ENCODE measurements around the gene TOP1. TPM values are rescaled to one million over a fixed set of nuclear protein-coding genes. Genes with fewer than 3 reads are reported as not detected.

The TOP1 gene
- total RNA-seq, 1 donor from 2014 or later, result 16.2 TPM

DNA sequence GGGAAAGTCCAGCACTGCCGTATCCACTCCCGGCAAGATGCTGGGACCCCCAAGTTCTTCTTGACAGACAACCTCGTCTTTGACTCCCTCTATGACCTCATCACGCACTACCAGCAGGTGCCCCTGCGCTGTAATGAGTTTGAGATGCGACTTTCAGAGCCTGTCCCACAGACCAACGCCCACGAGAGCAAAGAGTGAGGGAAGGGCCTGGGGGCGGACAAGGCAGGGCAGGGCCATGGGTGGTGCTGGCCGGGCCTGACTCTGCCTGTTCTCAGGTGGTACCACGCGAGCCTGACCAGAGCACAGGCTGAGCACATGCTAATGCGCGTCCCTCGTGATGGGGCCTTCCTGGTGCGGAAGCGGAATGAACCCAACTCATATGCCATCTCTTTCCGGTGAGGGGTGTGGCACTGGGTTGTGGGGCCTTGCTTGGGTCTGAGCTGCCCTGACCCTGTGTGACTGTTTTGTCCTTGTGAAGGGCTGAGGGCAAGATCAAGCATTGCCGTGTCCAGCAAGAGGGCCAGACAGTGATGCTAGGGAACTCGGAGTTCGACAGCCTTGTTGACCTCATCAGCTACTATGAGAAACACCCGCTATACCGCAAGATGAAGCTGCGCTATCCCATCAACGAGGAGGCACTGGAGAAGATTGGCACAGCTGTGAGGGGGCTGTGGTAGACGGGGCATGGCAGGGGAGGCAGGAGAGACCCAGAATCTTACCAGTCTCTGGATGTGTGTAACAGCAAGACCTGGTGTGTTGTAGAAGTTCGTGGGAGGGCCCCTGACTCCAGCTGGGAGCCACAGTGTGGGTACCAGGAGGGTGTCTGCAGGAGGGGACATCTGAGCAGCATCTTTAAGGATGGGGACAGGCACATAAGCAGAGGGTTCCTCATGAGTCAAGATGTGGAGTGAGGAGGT is 137.8 kb downstream of the TOP1 start:
- TF ChIP-seq, protein P1, sequence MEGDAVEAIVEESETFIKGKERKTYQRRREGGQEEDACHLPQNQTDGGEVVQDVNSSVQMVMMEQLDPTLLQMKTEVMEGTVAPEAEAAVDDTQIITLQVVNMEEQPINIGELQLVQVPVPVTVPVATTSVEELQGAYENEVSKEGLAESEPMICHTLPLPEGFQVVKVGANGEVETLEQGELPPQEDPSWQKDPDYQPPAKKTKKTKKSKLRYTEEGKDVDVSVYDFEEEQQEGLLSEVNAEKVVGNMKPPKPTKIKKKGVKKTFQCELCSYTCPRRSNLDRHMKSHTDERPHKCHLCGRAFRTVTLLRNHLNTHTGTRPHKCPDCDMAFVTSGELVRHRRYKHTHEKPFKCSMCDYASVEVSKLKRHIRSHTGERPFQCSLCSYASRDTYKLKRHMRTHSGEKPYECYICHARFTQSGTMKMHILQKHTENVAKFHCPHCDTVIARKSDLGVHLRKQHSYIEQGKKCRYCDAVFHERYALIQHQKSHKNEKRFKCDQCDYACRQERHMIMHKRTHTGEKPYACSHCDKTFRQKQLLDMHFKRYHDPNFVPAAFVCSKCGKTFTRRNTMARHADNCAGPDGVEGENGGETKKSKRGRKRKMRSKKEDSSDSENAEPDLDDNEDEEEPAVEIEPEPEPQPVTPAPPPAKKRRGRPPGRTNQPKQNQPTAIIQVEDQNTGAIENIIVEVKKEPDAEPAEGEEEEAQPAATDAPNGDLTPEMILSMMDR (conservative IDR thresholded peaks at IDR 0.05; ENCODE audit: low read depth, low read length), result no peak
- no peak overlapping the region for H3K4me3 ChIP-seq (ENCODE audit: low read depth, low read length)
- DNase-seq (ENCODE audit: low read depth), result no peak

GRCh38 chr20:41167118-41167470 is 138.5 kb downstream of the TOP1 start:
- TF ChIP-seq, protein P1 (conservative IDR thresholded peaks at IDR 0.05; ENCODE audit: low read depth, low read length), result no peak
- DNase-seq (ENCODE audit: low read depth), result no peak
- no peak overlapping the region for H3K4me3 ChIP-seq (ENCODE audit: low read depth, low read length)

- TF ChIP-seq, protein P1 (conservative IDR thresholded peaks at IDR 0.05; ENCODE audit: low read depth, low read length), result no peak
- H3K4me3 ChIP-seq (ENCODE audit: low read depth, low read length), result no peak overlapping the region
- no peak for DNase-seq (ENCODE audit: low read depth)
These were observed 139.0 kb downstream of the TOP1 start for GRCh38 chr20:41167481-41168253.

GRCh38 chr20:41168281-41169161 is 139.9 kb downstream of the TOP1 start:
- H3K4me3 ChIP-seq (ENCODE audit: low read depth, low read length), result no peak overlapping the region
- TF ChIP-seq, protein P1 (conservative IDR thresholded peaks at IDR 0.05; ENCODE audit: low read depth, low read length), result no peak
- no peak for DNase-seq (ENCODE audit: low read depth)

GRCh38 chr20:41169162-41169690 is 140.6 kb downstream of the TOP1 start:
- H3K4me3 ChIP-seq (ENCODE audit: low read depth, low read length), result no peak overlapping the region
- TF ChIP-seq, protein P1 (conservative IDR thresholded peaks at IDR 0.05; ENCODE audit: low read depth, low read length), result no peak
- no peak for DNase-seq (ENCODE audit: low read depth)

- DNase-seq (ENCODE audit: low read depth), result no peak
- H3K4me3 ChIP-seq (ENCODE audit: low read depth, low read length), result no peak overlapping the region
- TF ChIP-seq, protein P1 (conservative IDR thresholded peaks at IDR 0.05; ENCODE audit: low read depth, low read length), result no peak
These were observed 141.2 kb downstream of the TOP1 start for GRCh38 chr20:41169791-41170351.

Data from epithelial cell of proximal tubule (primary cell).